Mucosa of stomach (tissue), 1 donor: Measurements from ENCODE around the gene KCND2.

Experiments used
- H3K27me3 ChIP-seq: one replicate; pipeline ENCODE4 v1.7.0; 2013; ENCODE audit warnings: mild to moderate bottlenecking, low read length; ENCODE audit not compliant: control insufficient read depth, insufficient read depth
- H3K36me3 ChIP-seq: one replicate; pipeline ENCODE4 v1.7.0; 2013; ENCODE audit warnings: low read length; ENCODE audit not compliant: control insufficient read depth, insufficient read depth
- H3K4me1 ChIP-seq: one replicate; pipeline ENCODE4 v1.7.0; 2013; ENCODE audit warnings: mild to moderate bottlenecking, low read length; ENCODE audit not compliant: control insufficient read depth, insufficient read depth
- H3K4me3 ChIP-seq: one replicate; pipeline ENCODE4 v1.7.0; 2013; ENCODE audit warnings: low read length
- H3K9ac ChIP-seq: one replicate; pipeline ENCODE4 v1.7.0; 2013; ENCODE audit warnings: mild to moderate bottlenecking, low read length, moderate library complexity
- H3K9me3 ChIP-seq: one replicate; pipeline ENCODE4 v1.7.0; 2013; ENCODE audit warnings: mild to moderate bottlenecking, low read length, moderate library complexity; ENCODE audit not compliant: control insufficient read depth
- donor health status: Pancreatic carcinoma.

Gene KCND2

DNA sequence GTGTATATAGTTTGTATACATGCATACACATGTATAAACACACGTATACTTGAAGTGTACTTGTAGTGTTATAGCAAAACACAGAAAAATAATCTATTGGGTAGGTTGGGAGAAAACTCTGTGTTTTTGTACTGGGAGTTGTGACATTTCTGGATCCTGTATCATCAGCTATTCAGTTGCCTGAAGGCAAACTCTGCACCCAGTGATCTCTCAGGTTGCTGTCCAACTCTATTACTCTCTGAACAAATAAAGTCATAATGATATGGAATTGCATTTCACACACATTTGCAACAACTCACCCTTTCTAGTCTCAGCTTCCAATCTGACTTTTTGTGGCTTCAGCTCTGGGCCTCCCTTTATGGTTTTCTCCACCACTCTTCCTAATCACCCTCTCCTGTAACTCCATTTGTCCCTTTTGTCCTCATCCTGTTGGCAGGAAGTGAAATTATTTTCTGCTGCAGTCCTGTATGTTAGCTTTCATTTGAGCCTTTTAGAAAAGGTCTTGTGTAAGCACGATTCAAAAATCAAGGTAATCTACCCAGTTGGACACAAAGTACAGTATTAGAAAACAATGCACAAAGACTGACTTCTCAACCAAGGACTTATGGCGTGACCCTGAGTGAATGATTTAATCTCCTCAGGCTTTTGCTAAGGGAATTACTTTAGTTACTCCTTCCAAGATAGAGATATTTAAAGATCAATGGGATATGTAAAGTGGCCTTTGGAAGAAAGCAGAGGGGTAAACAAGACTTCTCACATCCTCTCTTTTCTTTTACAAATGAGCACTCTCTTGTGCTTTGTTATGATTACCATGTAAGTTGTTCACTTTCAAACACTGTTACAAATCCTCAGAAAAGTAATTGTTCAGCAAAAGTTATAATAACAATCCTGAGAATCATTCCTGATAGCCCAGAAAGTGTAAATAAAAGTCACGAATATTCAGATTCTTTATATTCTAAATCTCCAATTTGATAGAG is 249.1 kb downstream of the KCND2 start:
- H3K4me3 ChIP-seq = no peak overlapping the region
- no peaks in the 10 kb centered on the region for H3K36me3 ChIP-seq
- no peak overlapping the region for H3K9ac ChIP-seq
- no peaks in the 10 kb centered on the region for H3K27me3 ChIP-seq
- no peaks in the 10 kb centered on the region for H3K9me3 ChIP-seq
- H3K4me1 ChIP-seq = no peaks in the 10 kb centered on the region

DNA sequence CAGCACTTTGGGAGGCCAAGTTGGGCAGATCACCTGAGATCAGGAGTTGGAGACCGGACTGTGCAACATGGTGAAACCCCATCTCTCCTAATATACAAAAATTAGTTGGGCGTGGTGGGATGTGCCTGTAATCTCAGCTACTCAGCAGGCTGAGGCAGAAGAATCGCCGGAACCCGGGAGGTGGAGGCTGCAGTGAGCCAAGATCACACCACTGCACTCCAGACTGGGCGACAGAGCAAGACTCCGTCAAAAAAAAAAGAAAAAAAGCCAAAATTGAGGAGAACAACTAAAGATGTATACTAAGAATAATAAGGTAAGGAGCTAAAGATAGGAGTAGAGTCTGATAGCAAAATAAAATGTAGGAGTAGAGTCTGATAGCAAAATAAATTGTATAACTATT is 251.0 kb downstream of the KCND2 start:
- Histone ChIP-seq H3K9me3 (no peaks in the 10 kb centered on the region), H3K36me3 (no peaks in the 10 kb centered on the region), H3K4me1 (no peaks in the 10 kb centered on the region), H3K4me3 (no peak overlapping the region), H3K9ac (no peak overlapping the region), H3K27me3 (no peaks in the 10 kb centered on the region)

DNA sequence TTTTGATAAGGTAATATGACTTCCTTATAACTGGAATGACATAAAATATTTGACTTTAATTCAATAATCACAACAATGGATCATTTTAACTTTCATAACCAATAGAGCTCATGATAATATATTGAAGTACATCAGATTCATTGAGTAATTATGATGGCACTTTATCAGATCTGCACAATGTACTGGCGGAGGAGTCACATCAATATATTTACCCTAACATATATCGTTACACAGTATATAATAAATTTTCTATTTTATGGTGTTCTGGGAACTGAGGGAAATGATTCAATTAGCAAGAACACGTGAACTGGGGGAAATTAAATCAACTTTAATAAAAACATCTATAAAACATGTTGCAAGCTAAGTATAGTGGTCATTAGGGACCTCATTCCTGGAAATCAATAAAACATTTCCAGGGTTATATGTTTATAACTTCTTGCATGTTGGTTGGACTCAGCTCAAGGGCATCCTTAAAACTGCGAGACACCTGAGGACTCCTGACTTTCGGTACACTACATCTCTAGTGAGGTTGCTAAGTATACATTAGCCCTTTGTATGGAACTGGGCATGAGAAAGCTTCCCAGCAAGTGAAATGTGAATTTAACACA is 254.0 kb downstream of the KCND2 start:
- no peaks in the 10 kb centered on the region for H3K27me3 ChIP-seq
- no peak overlapping the region for H3K4me3 ChIP-seq
- no peaks in the 10 kb centered on the region for H3K4me1 ChIP-seq
- H3K9me3 ChIP-seq = no peaks in the 10 kb centered on the region
- H3K9ac ChIP-seq = no peak overlapping the region
- no peaks in the 10 kb centered on the region for H3K36me3 ChIP-seq

DNA sequence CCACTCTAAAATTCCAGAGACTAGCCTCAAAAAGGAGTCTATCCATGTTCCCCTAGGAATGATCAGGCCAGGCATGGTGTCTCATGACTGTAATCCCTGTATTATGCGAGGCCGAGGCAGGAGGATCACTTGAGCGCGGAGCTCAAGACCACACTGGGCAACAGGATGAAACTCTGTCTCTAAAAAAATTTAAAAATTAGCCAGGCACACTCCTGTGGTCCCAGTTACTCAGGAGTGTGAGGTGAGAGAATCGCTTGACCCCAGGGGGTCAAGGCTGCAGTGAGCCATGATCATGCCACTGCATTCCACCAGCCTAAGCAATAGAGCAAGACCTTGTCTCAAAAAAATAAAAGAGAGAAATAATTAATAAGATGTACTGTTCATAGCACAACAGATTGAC is 256.8 kb downstream of the KCND2 start:
- Histone ChIP-seq H3K27me3 (no peaks in the 10 kb centered on the region), H3K4me1 (no peaks in the 10 kb centered on the region), H3K36me3 (no peaks in the 10 kb centered on the region), H3K4me3 (no peak overlapping the region), H3K9ac (no peak overlapping the region), H3K9me3 (no peaks in the 10 kb centered on the region)

DNA sequence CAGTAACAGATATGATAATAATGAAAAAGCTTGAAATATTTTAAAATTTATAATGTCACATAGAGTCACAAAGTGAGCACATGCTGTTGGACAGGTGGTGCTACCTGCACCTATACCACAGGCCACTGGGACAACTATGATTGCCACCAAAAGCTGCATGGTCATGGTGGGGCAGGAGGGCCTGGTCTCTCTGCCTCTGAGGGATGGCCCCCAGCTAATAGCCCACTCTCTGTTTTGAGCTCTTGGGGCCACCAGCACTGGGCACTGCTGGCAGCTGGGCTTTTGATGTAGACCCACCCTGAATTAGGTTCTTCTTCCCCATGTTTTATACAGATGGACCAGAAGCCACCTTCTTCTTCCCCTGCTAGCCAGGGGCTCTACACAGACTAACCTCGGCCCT is 265.4 kb downstream of the KCND2 start:
- H3K27me3 ChIP-seq = no peaks in the 10 kb centered on the region
- H3K9me3 ChIP-seq = no peaks in the 10 kb centered on the region
- H3K4me3 ChIP-seq = no peak overlapping the region
- no peaks in the 10 kb centered on the region for H3K4me1 ChIP-seq
- no peak overlapping the region for H3K9ac ChIP-seq
- no peaks in the 10 kb centered on the region for H3K36me3 ChIP-seq

DNA sequence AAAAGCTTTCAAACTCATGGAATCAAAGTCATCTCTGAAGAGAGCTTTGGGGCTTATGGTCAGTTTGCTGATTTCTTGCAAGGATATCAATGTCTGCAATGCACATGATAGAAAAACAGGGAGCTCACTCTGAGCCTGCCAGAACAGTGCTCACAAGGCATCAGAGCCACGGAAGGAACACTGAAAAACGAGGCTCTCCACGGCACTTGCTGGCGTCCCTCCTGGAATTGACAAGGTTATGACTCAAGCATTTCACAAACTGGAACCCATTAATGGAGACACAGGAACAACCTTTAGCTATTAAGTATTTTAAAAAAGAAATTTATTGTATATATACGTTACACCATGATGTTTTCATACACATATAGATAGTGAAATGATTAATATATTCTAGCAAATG is 266.3 kb downstream of the KCND2 start:
- Histone ChIP-seq H3K27me3 (no peaks in the 10 kb centered on the region), H3K4me1 (no peaks in the 10 kb centered on the region), H3K9ac (no peak overlapping the region), H3K9me3 (no peaks in the 10 kb centered on the region), H3K36me3 (no peaks in the 10 kb centered on the region), H3K4me3 (no peak overlapping the region)

DNA sequence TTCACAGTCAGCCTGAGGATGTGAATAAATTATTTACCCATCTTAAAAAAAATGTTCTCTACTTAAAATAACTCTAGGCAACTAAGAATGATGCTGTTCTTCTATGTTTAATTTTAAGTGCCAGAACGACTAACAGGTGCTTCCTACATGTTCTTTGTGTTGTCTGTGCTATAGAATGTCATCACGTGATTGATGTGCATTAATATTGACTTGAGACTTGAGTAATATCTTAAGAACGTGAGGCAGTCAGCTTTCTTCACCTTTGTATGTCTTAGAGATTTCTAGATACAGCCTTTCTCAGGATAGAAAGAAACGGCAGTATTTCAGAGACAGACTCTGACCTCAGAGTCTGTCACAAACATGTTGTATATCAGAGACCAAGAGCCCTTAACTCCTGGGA is 274.6 kb downstream of the KCND2 start:
- Histone ChIP-seq H3K4me1 (no peaks in the 10 kb centered on the region), H3K9ac (no peak overlapping the region), H3K4me3 (no peak overlapping the region), H3K9me3 (no peaks in the 10 kb centered on the region), H3K36me3 (no peaks in the 10 kb centered on the region), H3K27me3 (no peaks in the 10 kb centered on the region)

DNA sequence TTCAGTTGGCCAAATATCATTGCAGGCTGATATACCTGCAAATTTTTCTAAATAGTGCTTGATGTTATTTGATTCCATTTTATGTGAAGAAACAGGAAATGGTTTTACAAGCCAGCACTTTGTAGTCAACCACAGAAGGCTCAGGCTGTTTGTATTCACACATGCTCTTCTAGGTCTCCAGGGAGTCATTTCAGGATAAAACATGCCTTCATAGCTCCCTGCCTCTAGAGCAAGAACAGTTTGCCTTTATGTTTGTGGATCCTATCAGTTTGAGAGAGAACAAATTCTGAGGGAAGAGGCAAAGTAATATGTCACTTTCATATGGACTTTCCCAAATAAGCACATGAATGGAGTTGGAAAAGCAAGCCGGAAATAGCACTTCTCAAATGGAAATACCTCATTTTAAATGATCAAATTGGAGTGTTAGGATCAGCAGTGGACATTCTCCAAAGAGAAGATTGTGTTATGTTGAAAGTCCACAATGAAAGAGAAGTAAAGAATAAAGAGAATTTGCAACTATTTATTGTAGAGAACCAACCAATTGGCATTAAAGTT is 277.6 kb downstream of the KCND2 start:
- no peaks in the 10 kb centered on the region for H3K4me1 ChIP-seq
- H3K9me3 ChIP-seq = no peaks in the 10 kb centered on the region
- H3K27me3 ChIP-seq = no peaks in the 10 kb centered on the region
- H3K36me3 ChIP-seq = no peaks in the 10 kb centered on the region
- no peak overlapping the region for H3K4me3 ChIP-seq
- H3K9ac ChIP-seq = no peak overlapping the region

DNA sequence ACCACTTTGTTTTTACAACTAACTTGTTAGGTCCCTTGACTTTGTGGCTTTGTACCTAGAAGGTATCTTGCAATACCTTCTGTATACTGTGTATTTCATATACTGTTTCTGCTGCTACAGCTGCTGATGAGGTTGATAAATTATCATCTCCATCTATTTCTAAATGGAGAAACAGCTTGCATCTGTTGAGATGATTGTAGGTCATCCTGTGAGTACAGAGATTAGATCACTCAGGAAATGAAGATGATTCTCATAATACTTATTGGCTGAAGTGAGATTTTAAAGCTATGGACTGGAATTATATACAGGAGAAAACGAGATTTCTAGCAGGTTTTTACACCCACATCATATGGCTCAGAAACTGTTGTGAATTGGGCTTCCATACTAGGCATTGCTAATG is 280.5 kb downstream of the KCND2 start:
- no peak overlapping the region for H3K9ac ChIP-seq
- H3K4me1 ChIP-seq = no peaks in the 10 kb centered on the region
- no peaks in the 10 kb centered on the region for H3K9me3 ChIP-seq
- no peaks in the 10 kb centered on the region for H3K27me3 ChIP-seq
- no peak overlapping the region for H3K4me3 ChIP-seq
- H3K36me3 ChIP-seq = no peaks in the 10 kb centered on the region

DNA sequence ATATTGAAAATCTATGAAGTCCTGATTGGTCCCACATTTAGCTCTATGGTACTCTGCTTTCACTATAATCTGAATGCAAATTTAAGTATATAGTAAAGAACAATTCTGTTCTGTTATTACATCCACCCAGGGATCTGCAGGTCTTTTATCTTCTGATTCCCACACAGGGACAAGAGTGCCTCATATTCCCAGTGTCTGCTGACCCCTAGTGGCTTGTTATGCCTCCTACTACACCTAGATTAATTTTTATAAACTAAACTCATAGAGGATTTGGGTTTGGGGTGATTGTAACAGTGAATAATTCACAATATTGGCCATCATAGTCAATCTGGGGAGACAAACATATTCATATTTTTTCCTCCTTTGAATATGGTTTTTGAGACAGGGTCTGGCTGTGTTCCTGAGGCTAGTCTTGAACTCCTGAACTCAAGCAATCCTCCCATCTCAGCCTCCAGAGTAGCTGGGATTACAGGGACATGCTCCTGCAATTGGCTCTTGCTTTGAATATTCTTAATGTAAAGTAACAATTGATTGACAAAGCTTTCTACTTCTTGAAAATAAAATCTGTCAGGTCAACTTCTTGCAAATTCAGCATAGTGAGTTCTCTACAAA is 282.1 kb downstream of the KCND2 start:
- no peak overlapping the region for H3K4me3 ChIP-seq
- H3K9me3 ChIP-seq = no peaks in the 10 kb centered on the region
- H3K27me3 ChIP-seq = no peaks in the 10 kb centered on the region
- no peaks in the 10 kb centered on the region for H3K36me3 ChIP-seq
- no peak overlapping the region for H3K9ac ChIP-seq
- no peaks in the 10 kb centered on the region for H3K4me1 ChIP-seq

DNA sequence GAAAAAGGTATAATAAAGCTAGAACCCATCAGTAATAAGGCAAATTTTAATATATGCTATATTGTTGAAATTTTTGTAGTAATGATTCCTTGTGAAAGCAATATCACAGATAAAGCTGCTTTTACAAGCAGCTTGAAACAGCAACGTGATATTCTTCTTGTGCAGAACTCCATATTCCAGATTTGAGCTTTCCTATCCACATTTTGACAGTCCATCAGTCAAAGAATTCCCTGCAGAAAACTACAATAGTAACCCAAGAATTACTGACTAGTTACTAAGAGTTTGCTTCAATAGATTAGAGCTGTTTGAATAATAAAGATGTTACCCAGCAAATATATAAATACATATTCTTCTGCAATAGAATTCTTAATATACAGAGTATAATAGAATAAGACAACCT is 291.2 kb downstream of the KCND2 start:
- no peak overlapping the region for H3K9ac ChIP-seq
- H3K36me3 ChIP-seq = no peaks in the 10 kb centered on the region
- H3K27me3 ChIP-seq = no peaks in the 10 kb centered on the region
- H3K9me3 ChIP-seq = no peaks in the 10 kb centered on the region
- H3K4me3 ChIP-seq = no peak overlapping the region
- H3K4me1 ChIP-seq = no peaks in the 10 kb centered on the region

DNA sequence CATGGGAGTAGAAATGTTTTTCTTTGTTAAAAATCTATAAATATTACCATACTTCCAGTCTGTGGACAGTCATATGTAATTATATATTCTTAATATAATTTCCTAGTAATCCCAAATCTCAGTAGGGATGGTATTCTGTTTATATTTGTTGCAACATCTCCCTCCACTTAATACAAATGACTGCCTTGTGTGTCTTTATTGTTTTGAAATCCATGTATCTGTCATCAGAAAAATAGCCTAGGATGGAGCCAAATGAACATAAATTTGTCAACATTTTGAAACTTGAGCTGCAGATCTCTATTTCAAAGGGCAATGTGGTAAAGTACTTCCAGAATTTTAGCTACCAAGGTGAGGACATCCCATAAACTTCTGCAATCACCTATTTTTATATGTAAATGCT is 294.2 kb downstream of the KCND2 start:
- Histone ChIP-seq H3K4me3 (no peak overlapping the region), H3K36me3 (no peaks in the 10 kb centered on the region), H3K9me3 (no peaks in the 10 kb centered on the region), H3K9ac (no peak overlapping the region), H3K27me3 (no peaks in the 10 kb centered on the region), H3K4me1 (no peaks in the 10 kb centered on the region)
